Measurements from ENCODE around the gene RPAP3.

RPAP3 gene

DNA sequence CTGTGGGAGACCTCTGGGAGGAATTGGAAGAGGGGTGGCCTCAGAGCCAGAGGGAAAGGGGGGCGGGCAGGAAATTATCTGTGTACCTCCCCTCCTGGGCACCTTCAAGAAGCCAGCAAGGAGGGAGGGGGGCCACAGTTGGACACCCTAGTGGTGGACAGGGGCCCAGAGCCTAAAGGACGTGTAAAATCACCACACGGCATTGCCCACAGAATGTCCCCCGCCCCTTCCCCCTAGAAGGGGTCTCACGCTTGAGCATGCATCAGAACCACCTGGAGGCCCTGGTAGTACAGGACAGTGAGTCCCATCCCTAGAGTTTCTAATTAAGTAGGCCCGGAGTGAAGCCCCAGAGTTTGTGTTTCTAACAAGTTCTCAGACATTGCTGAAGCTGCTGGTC lies 11.2 kb upstream of the RPAP3 start:
- H3K36me3 Mint-ChIP-seq = peaks cover 7% of the 10 kb centered on the region
- DNase-seq (ENCODE audit: low spot score in 2 of 2) (no peak), ATAC-seq (no peak)
- no peak overlapping the region for H3K27ac Mint-ChIP-seq
- H3K4me3 Mint-ChIP-seq = no peak overlapping the region
- H3K4me1 Mint-ChIP-seq = peaks cover 29% of the 10 kb centered on the region
- H3K9me3 Mint-ChIP-seq = no peaks in the 10 kb centered on the region

GRCh38 chr12:47715877-47716548 lies 10.2 kb upstream of the RPAP3 start:
- Mint-ChIP-seq H3K36me3 (peaks cover 7% of the 10 kb centered on the region), H3K4me3 (no peak overlapping the region), H3K9me3 (no peaks in the 10 kb centered on the region), H3K27ac (no peak overlapping the region), H3K4me1 (peaks cover 19% of the 10 kb centered on the region)
- ATAC-seq = no peak
- no peak for DNase-seq (ENCODE audit: low spot score in 2 of 2)

GRCh38 chr12:47715393-47715876 lies 9.6 kb upstream of the RPAP3 start:
- H3K9me3 Mint-ChIP-seq = no peaks in the 10 kb centered on the region
- ATAC-seq (peak; percentile 87), DNase-seq (ENCODE audit: low spot score in 2 of 2) (peak; percentile 53 to 82)
- H3K36me3 Mint-ChIP-seq = peaks cover 7% of the 10 kb centered on the region
- peaks cover 14% of the 10 kb centered on the region for H3K4me1 Mint-ChIP-seq
- peak overlapping the region; percentile 50 for H3K27ac Mint-ChIP-seq
- no peak overlapping the region for H3K4me3 Mint-ChIP-seq

DNA sequence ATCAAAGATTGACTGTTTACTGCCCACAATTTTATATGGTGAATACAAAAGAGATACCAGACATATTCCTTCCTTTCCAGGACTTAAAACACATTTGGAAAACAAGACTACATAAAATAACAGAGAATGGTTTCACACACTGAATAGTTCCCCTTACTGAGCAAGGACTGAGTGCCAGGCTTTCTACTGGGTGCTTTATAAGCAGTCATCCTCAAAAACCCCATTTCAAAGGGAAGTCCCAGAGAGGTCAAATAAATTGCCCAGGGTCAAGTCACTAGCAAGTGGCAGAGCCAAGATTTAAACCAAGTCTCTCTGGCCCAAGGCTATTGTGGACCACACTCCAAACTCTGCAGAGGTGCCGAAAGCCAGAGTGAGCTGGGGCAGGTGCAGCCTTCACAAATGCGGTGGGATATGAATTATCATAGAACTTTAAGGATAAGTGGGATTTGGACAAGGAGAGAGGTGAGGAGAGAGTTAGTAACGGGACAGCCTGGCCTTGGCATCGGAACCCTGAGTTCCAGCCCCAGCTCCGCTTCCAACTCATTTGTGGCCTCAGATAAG lies 9.1 kb upstream of the RPAP3 start:
- Mint-ChIP-seq H3K4me1 (peaks cover 14% of the 10 kb centered on the region), H3K36me3 (peaks cover 7% of the 10 kb centered on the region), H3K27ac (peak overlapping the region; percentile 50), H3K9me3 (no peaks in the 10 kb centered on the region), H3K4me3 (no peak overlapping the region)
- ATAC-seq (peak; percentile 12), DNase-seq (ENCODE audit: low spot score in 2 of 2) (peak in 1 of 2 donors; percentile 51)

DNA sequence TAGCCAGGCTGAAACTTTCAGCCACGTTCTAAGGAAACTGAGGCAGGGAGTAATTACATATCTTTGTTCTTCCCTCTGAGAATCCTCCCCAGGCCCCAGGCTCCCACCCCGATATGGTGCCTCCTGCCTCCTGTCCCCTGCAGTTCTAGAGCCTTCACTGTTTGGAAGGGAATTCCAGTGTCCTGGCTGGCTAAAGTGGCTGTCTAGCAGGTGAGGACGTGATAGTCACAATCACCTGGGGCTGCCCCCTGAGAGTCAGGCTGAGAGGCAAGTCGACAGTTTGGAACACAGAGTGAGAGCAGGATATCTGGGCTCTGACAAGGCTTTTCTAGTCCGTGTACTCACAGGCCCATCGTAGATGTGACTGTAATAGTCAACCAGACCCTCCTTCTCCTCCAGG lies 6.3 kb upstream of the RPAP3 start:
- Mint-ChIP-seq H3K9me3 (no peaks in the 10 kb centered on the region), H3K4me3 (no peak overlapping the region), H3K27ac (peak overlapping the region; percentile 40), H3K36me3 (peaks cover 7% of the 10 kb centered on the region), H3K4me1 (peaks cover 32% of the 10 kb centered on the region)
- ATAC-seq (no peak), DNase-seq (ENCODE audit: low spot score in 2 of 2) (peak in 1 of 2 donors; percentile 42)

DNA sequence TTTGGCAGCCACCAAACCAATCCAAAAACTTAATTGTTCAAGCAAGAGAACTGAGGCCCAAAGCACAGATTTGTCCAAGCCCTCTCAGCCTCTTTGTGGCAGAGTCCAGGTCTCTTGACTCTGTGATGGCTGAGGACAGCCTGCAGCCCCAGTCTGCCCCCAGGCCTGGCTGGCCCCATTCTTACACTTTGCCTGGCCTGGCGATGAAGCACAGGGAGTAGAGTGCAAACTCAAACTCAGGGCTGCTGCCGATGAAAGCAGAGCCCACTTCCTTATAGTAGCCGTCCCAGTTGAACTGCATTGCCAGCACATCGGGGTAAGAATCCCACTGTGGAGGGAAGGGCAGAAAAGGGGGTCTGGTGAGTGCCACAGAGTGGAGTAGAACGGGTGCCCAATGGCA lies 5.6 kb upstream of the RPAP3 start:
- no peak overlapping the region for H3K4me3 Mint-ChIP-seq
- ATAC-seq (no peak), DNase-seq (ENCODE audit: low spot score in 2 of 2) (peak in 1 of 2 donors; percentile 42)
- H3K36me3 Mint-ChIP-seq = peaks cover 9% of the 10 kb centered on the region
- no peak overlapping the region for H3K27ac Mint-ChIP-seq
- H3K9me3 Mint-ChIP-seq = no peaks in the 10 kb centered on the region
- peaks cover 36% of the 10 kb centered on the region for H3K4me1 Mint-ChIP-seq

GRCh38 chr12:47710278-47710677 lies 4.4 kb upstream of the RPAP3 start:
- H3K4me3 Mint-ChIP-seq = no peak overlapping the region
- H3K36me3 Mint-ChIP-seq = peaks cover 16% of the 10 kb centered on the region
- no peak for DNase-seq (ENCODE audit: low spot score in 2 of 2)
- no peak for ATAC-seq
- no peaks in the 10 kb centered on the region for H3K9me3 Mint-ChIP-seq
- peaks cover 36% of the 10 kb centered on the region for H3K4me1 Mint-ChIP-seq
- no peak overlapping the region for H3K27ac Mint-ChIP-seq

DNA sequence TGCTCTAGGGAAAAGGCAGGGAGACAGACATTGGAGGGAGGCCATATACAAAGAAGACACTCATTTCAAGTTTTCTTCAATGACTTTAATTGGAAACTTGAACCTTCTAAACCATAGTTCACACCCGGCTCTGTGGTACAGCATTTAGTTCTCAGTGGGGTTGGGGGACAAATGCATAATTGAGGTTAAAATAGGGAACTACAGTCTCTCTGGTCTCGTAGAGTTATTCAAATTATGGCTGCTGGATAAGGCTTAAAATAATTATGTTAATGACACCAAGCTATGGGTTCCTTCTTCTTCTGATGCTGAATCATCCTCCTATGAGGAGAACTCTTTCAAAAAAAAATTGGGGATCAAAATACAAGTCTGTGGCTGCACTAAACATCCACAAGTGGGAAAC lies 3.8 kb upstream of the RPAP3 start:
- ATAC-seq (no peak), DNase-seq (ENCODE audit: low spot score in 2 of 2) (no peak)
- Mint-ChIP-seq H3K9me3 (no peaks in the 10 kb centered on the region), H3K4me3 (no peak overlapping the region), H3K27ac (no peak overlapping the region), H3K36me3 (peaks cover 18% of the 10 kb centered on the region), H3K4me1 (peaks cover 37% of the 10 kb centered on the region)

GRCh38 chr12:47709237-47709636 lies 3.4 kb upstream of the RPAP3 start:
- no peak overlapping the region for H3K27ac Mint-ChIP-seq
- DNase-seq (ENCODE audit: low spot score in 2 of 2) (peak in 1 of 2 donors; percentile 50), ATAC-seq (no peak)
- peaks cover 19% of the 10 kb centered on the region for H3K36me3 Mint-ChIP-seq
- H3K4me1 Mint-ChIP-seq = peaks cover 39% of the 10 kb centered on the region
- H3K9me3 Mint-ChIP-seq = no peaks in the 10 kb centered on the region
- no peak overlapping the region for H3K4me3 Mint-ChIP-seq

DNA sequence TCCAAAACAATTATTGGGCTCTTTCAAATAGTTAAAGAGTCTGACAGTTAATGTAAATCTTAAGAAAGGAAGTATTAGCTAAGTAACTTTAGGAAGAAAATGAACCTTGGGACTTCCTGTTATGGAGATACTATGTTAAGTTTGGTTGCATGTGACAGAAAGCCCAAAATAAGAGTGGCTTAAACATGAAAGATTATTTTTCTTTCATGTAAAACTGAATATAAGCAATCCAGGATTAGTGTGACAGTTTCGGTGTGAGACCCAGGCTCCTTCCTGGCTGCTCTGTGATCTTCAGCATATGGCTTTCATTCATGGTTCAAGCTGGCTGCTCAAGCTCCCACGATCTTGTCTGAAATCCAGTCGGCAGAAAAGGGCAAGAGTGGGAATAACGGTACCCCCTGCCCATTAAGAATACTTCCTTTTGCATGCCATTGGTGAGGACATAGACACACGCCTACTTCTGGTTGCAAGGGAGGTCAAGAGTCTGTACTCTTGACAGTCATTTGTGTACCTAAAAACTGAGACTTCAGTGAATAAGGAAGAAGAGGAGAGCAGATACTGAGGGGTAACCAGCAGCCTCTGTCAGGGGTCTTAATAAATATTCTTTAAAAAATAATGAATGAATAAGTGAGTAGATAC lies 2.2 kb upstream of the RPAP3 start:
- no peak for ATAC-seq
- Mint-ChIP-seq H3K36me3 (peaks cover 19% of the 10 kb centered on the region), H3K4me1 (peaks cover 50% of the 10 kb centered on the region), H3K4me3 (peak overlapping the region; percentile 85), H3K9me3 (no peaks in the 10 kb centered on the region), H3K27ac (no peak overlapping the region)
- DNase-seq (ENCODE audit: low spot score in 2 of 2) = peak in 1 of 2 donors; percentile 48

DNA sequence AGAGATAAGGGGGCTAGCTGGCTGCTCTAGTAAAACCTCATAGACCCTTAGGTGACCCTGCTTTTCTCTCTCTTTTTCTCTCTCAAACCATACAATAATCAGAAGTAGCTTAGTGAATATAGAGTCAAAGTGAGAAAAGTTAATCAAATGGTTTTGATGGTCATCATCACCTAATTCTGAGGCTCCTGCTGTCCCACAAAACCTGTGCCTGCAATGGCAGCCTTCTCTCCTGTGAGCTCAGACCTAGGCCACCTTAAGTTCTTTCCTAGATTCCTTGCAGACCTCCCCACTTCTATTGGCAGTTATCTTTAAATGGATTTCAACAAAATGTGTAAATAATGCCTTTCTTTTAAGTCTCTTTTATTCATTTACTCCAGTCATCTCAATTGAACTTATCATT lies 1.5 kb upstream of the RPAP3 start:
- no peaks in the 10 kb centered on the region for H3K9me3 Mint-ChIP-seq
- H3K36me3 Mint-ChIP-seq = peaks cover 24% of the 10 kb centered on the region

GRCh38 chr12:47705229-47705565 lies 633 bp downstream of the RPAP3 start:
- Mint-ChIP-seq H3K4me3 (peak overlapping the region; percentile 85), H3K9me3 (no peaks in the 10 kb centered on the region), H3K4me1 (peaks cover 50% of the 10 kb centered on the region), H3K36me3 (peaks cover 45% of the 10 kb centered on the region), H3K27ac (peak overlapping the region; percentile 97)
- DNase-seq (ENCODE audit: low spot score in 2 of 2) = no peak
- no peak for ATAC-seq

More for the DNA sequence above, 1.5 kb upstream of the RPAP3 start:
- H3K4me3 Mint-ChIP-seq = peak overlapping the region; percentile 85
- H3K27ac Mint-ChIP-seq = no peak overlapping the region
- no peak for DNase-seq (ENCODE audit: low spot score in 2 of 2)
- ATAC-seq = no peak
- peaks cover 50% of the 10 kb centered on the region for H3K4me1 Mint-ChIP-seq

DNA sequence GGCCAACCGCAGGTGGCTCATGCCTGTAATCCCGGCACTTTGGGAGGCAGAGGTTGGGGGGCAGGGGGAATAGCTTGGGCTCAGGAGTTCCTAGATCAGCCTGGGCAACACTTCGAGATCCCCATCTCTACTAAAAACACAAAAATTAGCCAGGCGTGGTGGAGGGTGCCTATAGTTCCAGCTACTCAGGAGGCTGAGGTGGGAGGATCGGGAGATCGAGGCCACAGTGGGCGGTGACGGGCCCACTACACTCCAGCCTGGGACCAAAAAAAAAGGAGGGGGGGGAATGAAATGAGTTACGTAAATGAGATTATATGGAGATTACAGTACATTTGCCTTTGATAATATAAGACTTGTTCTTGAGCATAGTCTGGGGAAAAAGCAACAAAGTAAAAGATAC lies 1.1 kb downstream of the RPAP3 start:
- Mint-ChIP-seq H3K27ac (peak overlapping the region; percentile 97), H3K4me1 (peaks cover 50% of the 10 kb centered on the region), H3K36me3 (peaks cover 50% of the 10 kb centered on the region), H3K4me3 (peak overlapping the region; percentile 85), H3K9me3 (no peaks in the 10 kb centered on the region)
- ATAC-seq (no peak), DNase-seq (ENCODE audit: low spot score in 2 of 2) (peak in 1 of 2 donors; percentile 41)

- ATAC-seq = no peak
- H3K27ac Mint-ChIP-seq = no peak overlapping the region
- H3K9me3 Mint-ChIP-seq = no peaks in the 10 kb centered on the region
- H3K4me1 Mint-ChIP-seq = peaks cover 19% of the 10 kb centered on the region
- peaks cover 75% of the 10 kb centered on the region for H3K36me3 Mint-ChIP-seq
- H3K4me3 Mint-ChIP-seq = no peak overlapping the region
- DNase-seq (ENCODE audit: low spot score in 2 of 2) = no peak
These were observed 5.6 kb downstream of the RPAP3 start for GRCh38 chr12:47700263-47700662.

DNA sequence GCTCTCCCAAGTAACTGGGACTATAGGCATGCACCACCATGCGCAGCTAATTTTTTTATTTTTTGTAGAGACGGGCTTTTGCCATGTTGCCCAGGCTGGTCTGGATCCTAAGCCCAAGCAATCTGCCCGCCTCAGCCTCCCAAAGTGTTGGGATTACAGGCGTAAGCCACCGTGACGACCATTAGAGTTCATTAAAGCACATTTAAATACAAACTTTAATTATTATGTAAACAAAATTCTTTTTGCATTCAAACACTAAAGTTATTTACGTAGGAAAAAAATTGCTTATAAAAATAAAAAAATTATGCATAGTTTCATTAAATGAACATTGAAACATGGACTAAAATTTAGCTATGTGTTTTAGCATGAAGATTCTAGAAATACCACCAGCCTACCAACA lies 7.2 kb downstream of the RPAP3 start:
- no peak overlapping the region for H3K4me3 Mint-ChIP-seq
- H3K27ac Mint-ChIP-seq = no peak overlapping the region
- peaks cover 85% of the 10 kb centered on the region for H3K36me3 Mint-ChIP-seq

GRCh38 chr12:47698055-47698454 lies 7.8 kb downstream of the RPAP3 start:
- Mint-ChIP-seq H3K4me3 (no peak overlapping the region), H3K36me3 (peaks cover 90% of the 10 kb centered on the region)

More for the DNA sequence above, 7.2 kb downstream of the RPAP3 start:
- Mint-ChIP-seq H3K9me3 (no peaks in the 10 kb centered on the region), H3K4me1 (peaks cover 5% of the 10 kb centered on the region)
- DNase-seq (ENCODE audit: low spot score in 2 of 2) = no peak
- no peak for ATAC-seq

More at GRCh38 chr12:47698055-47698454, 7.8 kb downstream of the RPAP3 start:
- no peak overlapping the region for H3K27ac Mint-ChIP-seq
- no peak for ATAC-seq
- H3K9me3 Mint-ChIP-seq = no peaks in the 10 kb centered on the region
- no peaks in the 10 kb centered on the region for H3K4me1 Mint-ChIP-seq
- no peak for DNase-seq (ENCODE audit: low spot score in 2 of 2)

Data from stimulated activated effector memory CD8-positive, alpha-beta T cell treated with anti-CD3 and anti-CD28 coated beads, Interleukin-12 subunit alpha, Interleukin-12 subunit beta, amount 100 ng/mL, for 72 hours (primary cell).